CD4-positive, alpha-beta T cell (primary cell): ENCODE data around the gene FECH. TPM values are rescaled to one million over a fixed set of nuclear protein-coding genes. Genes with fewer than 3 reads are reported as not detected.
"Not testable (repeated sequence)": the region's sequence is repeated elsewhere in the genome, so short reads cannot be mapped to it uniquely, and the experiment has no call there.

ENCODE experiments used
- ATAC-seq: fragments of 200-7000 bp; cut with Tn5 transposase; one replicate; pipeline ENCODE4 v1.10.0; 2022; ENCODE audit warnings: mild to moderate bottlenecking; ENCODE audit not compliant: poor library complexity
- CTCF ChIA-PET: fragments of 350-600 bp; sonication (Branson Sonifier 250); formaldehyde crosslinking; loops from one replicate; lab custom pipeline; 2021; ENCODE audit warnings: antibody characterized with exemption, inconsistent platforms; lab: Charles Lee
- POLR2A ChIA-PET: fragments of 350-600 bp; sonication (Branson Sonifier 250); formaldehyde crosslinking; loops from one replicate; lab custom pipeline; 2021; ENCODE audit warnings: antibody characterized with exemption, inconsistent platforms; lab: Charles Lee
- DNase-seq, 14 experiments: peaks; one replicate each; pipeline ENCODE4 v3.0.0-alpha.2; 2013 to 2020; ENCODE audit warnings: mixed read lengths in 2 of 14
- H3K27ac ChIP-seq, 2 donors: one replicate each; pipeline versions ENCODE4 v1.5.1 to v1.7.0; 2013; ENCODE audit warnings: low read length in 2 of 2, low read depth in 1 of 2, mild to moderate bottlenecking in 1 of 2
- H3K27me3 ChIP-seq, 2 experiments: 1 replicate in 1 of 2; 2 replicates in 1 of 2; pipeline versions ENCODE4 v1.6.1 to v1.7.0; 2013; ENCODE audit warnings: low read length in 2 of 2, control low read depth in 1 of 2, mild to moderate bottlenecking in 1 of 2, moderate library complexity in 1 of 2; ENCODE audit not compliant: insufficient read depth in 2 of 2, control insufficient read depth in 1 of 2
- H3K36me3 ChIP-seq: one replicate; pipeline ENCODE4 v1.6.1; 2013; ENCODE audit warnings: low read length, control low read depth; ENCODE audit not compliant: insufficient read depth
- H3K4me1 ChIP-seq: one replicate; pipeline ENCODE4 v1.6.1; 2013; ENCODE audit warnings: low read length, control low read depth; ENCODE audit not compliant: insufficient read depth
- H3K4me3 ChIP-seq: one replicate; pipeline ENCODE4 v1.5.1; 2013; ENCODE audit warnings: mild to moderate bottlenecking, low read length, moderate library complexity
- H3K9me3 ChIP-seq, 2 experiments: 1 replicate in 1 of 2; 2 replicates in 1 of 2; pipeline versions ENCODE4 v1.6.1 to v1.7.0; 2013; ENCODE audit warnings: low read length in 2 of 2, mild to moderate bottlenecking in 2 of 2, control low read depth in 1 of 2, moderate library complexity in 1 of 2; ENCODE audit not compliant: control insufficient read depth in 1 of 2, insufficient read depth in 1 of 2
- H3K27ac Mint-ChIP-seq: one replicate; pipeline ENCODE4 v1.8.0; 2020; ENCODE audit warnings: mixed read lengths
- H3K27me3 Mint-ChIP-seq: one replicate; pipeline ENCODE4 v1.8.0; 2021; ENCODE audit warnings: mixed read lengths
- H3K36me3 Mint-ChIP-seq: one replicate; pipeline ENCODE4 v1.8.0; 2021; ENCODE audit warnings: low read depth, mixed read lengths
- H3K4me1 Mint-ChIP-seq: one replicate; pipeline ENCODE4 v1.8.0; 2021; ENCODE audit warnings: low read depth, mixed read lengths
- H3K4me3 Mint-ChIP-seq: one replicate; pipeline ENCODE4 v1.8.0; 2020; ENCODE audit warnings: mild to moderate bottlenecking, mixed read lengths
- H3K9me3 Mint-ChIP-seq: one replicate; pipeline ENCODE4 v1.8.0; 2020; ENCODE audit warnings: mixed read lengths
- CTCF ChIP-seq: fragments of 200-600 bp; IDR thresholded peaks from one replicate; pipeline ENCODE4 v1.8.0; 2022; ENCODE audit warnings: antibody characterized with exemption, mild to moderate bottlenecking
- intact Hi-C, 2 experiments: fragments of 100-400 bp; cut with DNase I in 1 of 2; cut with micrococcal nuclease in 1 of 2; formaldehyde crosslinking; loops; one replicate each; pipeline versions ENCODE4 v1.15.1 to v1.9.0; 2023 to 2025; cut with DNase I, micrococcal nuclease
- total RNA-seq, 174 experiments: library from RNA in 2 of 174; stranded (reverse) in 2 of 174; gene quantifications; one replicate each; pipeline ENCODE4 v1.2.3 and lab custom pipeline; 2021 to 2026

The FECH gene
- total RNA-seq, 2 experiments from 2014 or later = 7.5 to 8.1 TPM

- DNase-seq = no peak
- H3K4me3 ChIP-seq = no peak overlapping the region
- intact Hi-C loops = no loop called here
- no peaks in the 10 kb centered on the region for H3K27me3 ChIP-seq
- no peaks in the 10 kb centered on the region for H3K4me1 ChIP-seq
- H3K4me1 Mint-ChIP-seq = no peaks in the 10 kb centered on the region
- ATAC-seq = no peak
- no peaks in the 10 kb centered on the region for H3K36me3 Mint-ChIP-seq
- H3K4me3 Mint-ChIP-seq = no peak overlapping the region
- no peaks in the 10 kb centered on the region for H3K9me3 ChIP-seq
- POLR2A ChIA-PET = no interaction called here
- H3K9me3 Mint-ChIP-seq = no peaks in the 10 kb centered on the region
- H3K27me3 Mint-ChIP-seq = peaks cover 4% of the 10 kb centered on the region
- CTCF ChIA-PET = no interaction called here
- TF ChIP-seq CTCF = no peak
- no peaks in the 10 kb centered on the region for H3K36me3 ChIP-seq
- H3K27ac Mint-ChIP-seq = no peak overlapping the region
- no peak overlapping the region for H3K27ac ChIP-seq
Observed at GRCh38 chr18:57527556-57528229, 58.8 kb downstream of the FECH start.

- H3K4me3 ChIP-seq = no peak overlapping the region
- TF ChIP-seq CTCF = no peak
- no peaks in the 10 kb centered on the region for H3K4me1 ChIP-seq
- Mint-ChIP-seq H3K27ac (no peak overlapping the region), H3K27me3 (peaks cover 20% of the 10 kb centered on the region), H3K4me1 (no peaks in the 10 kb centered on the region), H3K36me3 (no peaks in the 10 kb centered on the region), H3K9me3 (no peaks in the 10 kb centered on the region), H3K4me3 (no peak overlapping the region)
- intact Hi-C loops = no loop called here
- ChIA-PET POLR2A (no interaction called here), CTCF (no interaction called here)
- ATAC-seq = no peak
- H3K36me3 ChIP-seq = no peaks in the 10 kb centered on the region
- no peaks in the 10 kb centered on the region for H3K27me3 ChIP-seq
- peak in 3 of 14 experiments; percentile 7 to 33 (median 25) for DNase-seq
- H3K9me3 ChIP-seq = no peaks in the 10 kb centered on the region
- no peak overlapping the region for H3K27ac ChIP-seq
Observed at GRCh38 chr18:57523171-57523956, 63.1 kb downstream of the FECH start.

- CTCF ChIA-PET, DNase-seq, H3K27ac Mint-ChIP-seq, ATAC-seq, H3K36me3 ChIP-seq, H3K27ac ChIP-seq, H3K9me3 ChIP-seq, H3K4me3 ChIP-seq, intact Hi-C loops, H3K4me1 Mint-ChIP-seq, H3K9me3 Mint-ChIP-seq, H3K27me3 ChIP-seq, POLR2A ChIA-PET, H3K4me3 Mint-ChIP-seq, H3K36me3 Mint-ChIP-seq, H3K4me1 ChIP-seq: not testable (repeated sequence)
- H3K27me3 Mint-ChIP-seq = peaks cover 25% of the 10 kb centered on the region
Observed at GRCh38 chr18:57522348-57522747, 64.2 kb downstream of the FECH start.
